Neural crest cell (in vitro differentiated cells): ENCODE results near the gene SNRNP40. TPM values are rescaled to one million over a fixed set of nuclear protein-coding genes. Genes with fewer than 3 reads are reported as not detected.

Experiments
- DNase-seq: peaks from one replicate; pipeline ENCODE4 v3.0.0; 2021; ENCODE audit warnings: low read depth, mixed read lengths, low spot score
- H3K27ac Mint-ChIP-seq: one replicate; pipeline ENCODE4 v1.8.0; 2021; ENCODE audit warnings: mild to moderate bottlenecking, mixed read lengths; ENCODE audit not compliant: unreplicated experiment
- H3K27me3 Mint-ChIP-seq: 2 replicates; pipeline ENCODE4 v1.8.0; 2021; ENCODE audit warnings: low read depth, mild to moderate bottlenecking, mixed read lengths
- H3K36me3 Mint-ChIP-seq: 2 replicates; pipeline ENCODE4 v1.8.0; 2021; ENCODE audit warnings: low read depth, mild to moderate bottlenecking, mixed read lengths
- H3K4me1 Mint-ChIP-seq: 2 replicates; pipeline ENCODE4 v1.8.0; 2021; ENCODE audit warnings: mixed read lengths
- H3K4me3 Mint-ChIP-seq: one replicate; pipeline ENCODE4 v1.8.0; 2021; ENCODE audit warnings: mild to moderate bottlenecking, mixed read lengths
- H3K9me3 Mint-ChIP-seq: 2 replicates; pipeline ENCODE4 v1.8.0; 2021; ENCODE audit warnings: mixed read lengths
- total RNA-seq: library from RNA; stranded (reverse); gene quantifications from 2 replicates; pipeline ENCODE4 v1.2.1, GENCODE V29; 2021
- TF ChIP-seq, protein P1 (sequence below): fragments of 200-600 bp; sonication (generic); conservative IDR thresholded peaks from 2 replicates; pipeline ENCODE4 v1.5.0; 2021; ENCODE audit warnings: antibody characterized with exemption, mild to moderate bottlenecking

The SNRNP40 gene
- total RNA-seq, 1 donor from 2014 or later = 130 TPM

DNA sequence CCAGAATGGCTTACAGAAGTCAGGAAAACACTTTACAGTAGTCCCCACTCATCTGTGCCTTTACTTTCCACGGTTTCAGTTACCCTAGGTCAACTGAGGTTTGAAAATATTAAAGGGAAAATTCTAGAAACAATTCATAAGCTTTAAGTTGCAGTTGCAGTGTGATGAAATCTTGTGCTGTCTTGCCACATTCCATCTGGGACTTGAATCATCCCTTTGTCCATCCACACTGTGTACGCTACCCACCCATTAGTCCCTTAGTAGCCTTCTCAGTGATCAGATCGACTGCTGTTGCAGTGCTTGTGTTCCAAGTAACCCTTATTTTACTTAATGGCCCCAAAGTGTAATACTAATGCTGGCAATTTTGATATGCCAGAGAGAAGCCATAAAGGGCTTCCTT lies 30.8 kb upstream of the SNRNP40 start:
- DNase-seq = no peak
- Mint-ChIP-seq H3K27ac (peak overlapping the region; percentile 48), H3K4me3 (no peak overlapping the region), H3K9me3 (no peaks in the 10 kb centered on the region), H3K4me1 (peaks cover 9% of the 10 kb centered on the region), H3K36me3 (peaks cover 4% of the 10 kb centered on the region), H3K27me3 (no peaks in the 10 kb centered on the region)
- TF ChIP-seq, protein P1, sequence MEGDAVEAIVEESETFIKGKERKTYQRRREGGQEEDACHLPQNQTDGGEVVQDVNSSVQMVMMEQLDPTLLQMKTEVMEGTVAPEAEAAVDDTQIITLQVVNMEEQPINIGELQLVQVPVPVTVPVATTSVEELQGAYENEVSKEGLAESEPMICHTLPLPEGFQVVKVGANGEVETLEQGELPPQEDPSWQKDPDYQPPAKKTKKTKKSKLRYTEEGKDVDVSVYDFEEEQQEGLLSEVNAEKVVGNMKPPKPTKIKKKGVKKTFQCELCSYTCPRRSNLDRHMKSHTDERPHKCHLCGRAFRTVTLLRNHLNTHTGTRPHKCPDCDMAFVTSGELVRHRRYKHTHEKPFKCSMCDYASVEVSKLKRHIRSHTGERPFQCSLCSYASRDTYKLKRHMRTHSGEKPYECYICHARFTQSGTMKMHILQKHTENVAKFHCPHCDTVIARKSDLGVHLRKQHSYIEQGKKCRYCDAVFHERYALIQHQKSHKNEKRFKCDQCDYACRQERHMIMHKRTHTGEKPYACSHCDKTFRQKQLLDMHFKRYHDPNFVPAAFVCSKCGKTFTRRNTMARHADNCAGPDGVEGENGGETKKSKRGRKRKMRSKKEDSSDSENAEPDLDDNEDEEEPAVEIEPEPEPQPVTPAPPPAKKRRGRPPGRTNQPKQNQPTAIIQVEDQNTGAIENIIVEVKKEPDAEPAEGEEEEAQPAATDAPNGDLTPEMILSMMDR = no peak

DNA sequence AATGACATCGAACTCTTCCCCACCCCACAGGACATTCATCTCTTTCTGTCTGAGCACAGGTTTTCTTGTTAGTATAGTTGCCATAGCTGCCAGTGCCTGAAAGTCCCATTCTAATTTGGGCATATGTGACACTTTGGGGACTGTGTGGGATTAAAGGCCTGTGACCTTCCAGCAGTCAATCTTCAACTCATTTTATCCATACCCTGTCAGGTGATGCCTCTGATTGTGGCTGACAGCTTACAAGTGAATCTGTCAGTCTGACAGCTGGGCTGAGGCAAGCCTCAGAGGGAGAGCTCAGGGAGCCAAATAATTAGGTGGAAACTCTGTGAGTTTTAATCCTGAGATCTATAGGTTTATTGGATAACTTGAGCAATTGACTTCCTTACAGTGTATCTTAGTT lies 29.9 kb upstream of the SNRNP40 start:
- no peaks in the 10 kb centered on the region for H3K36me3 Mint-ChIP-seq
- H3K9me3 Mint-ChIP-seq = no peaks in the 10 kb centered on the region

DNA sequence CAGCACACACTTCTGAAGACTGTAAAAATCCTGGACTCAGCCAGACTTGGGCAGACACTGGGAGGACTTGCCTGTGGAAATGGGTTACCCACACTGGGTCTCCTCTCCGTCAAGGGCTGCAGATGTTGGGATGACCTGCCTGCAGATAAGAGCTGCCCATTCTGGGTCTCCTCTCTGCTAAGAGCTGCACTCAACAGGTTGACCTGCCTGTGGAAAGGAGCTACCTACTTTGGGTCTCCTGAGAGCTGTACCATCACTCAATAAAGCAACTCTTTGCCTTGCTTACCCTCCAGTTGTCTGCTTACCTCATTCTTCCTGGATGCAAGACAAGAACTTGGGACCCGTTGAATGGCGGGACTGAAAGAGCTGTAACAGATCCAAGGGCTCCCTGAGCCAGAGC lies 28.4 kb upstream of the SNRNP40 start:
- Mint-ChIP-seq H3K36me3 (peaks cover 3% of the 10 kb centered on the region), H3K4me3 (no peak overlapping the region), H3K27ac (no peak overlapping the region), H3K27me3 (no peaks in the 10 kb centered on the region), H3K9me3 (no peaks in the 10 kb centered on the region), H3K4me1 (peaks cover 9% of the 10 kb centered on the region)
- no peak for DNase-seq
- TF ChIP-seq, protein P1 = no peak

More for the DNA sequence above, 29.9 kb upstream of the SNRNP40 start:
- Mint-ChIP-seq H3K4me1 (peaks cover 9% of the 10 kb centered on the region), H3K27me3 (no peaks in the 10 kb centered on the region), H3K27ac (no peak overlapping the region), H3K4me3 (no peak overlapping the region)
- DNase-seq = no peak
- TF ChIP-seq, protein P1 = no peak

DNA sequence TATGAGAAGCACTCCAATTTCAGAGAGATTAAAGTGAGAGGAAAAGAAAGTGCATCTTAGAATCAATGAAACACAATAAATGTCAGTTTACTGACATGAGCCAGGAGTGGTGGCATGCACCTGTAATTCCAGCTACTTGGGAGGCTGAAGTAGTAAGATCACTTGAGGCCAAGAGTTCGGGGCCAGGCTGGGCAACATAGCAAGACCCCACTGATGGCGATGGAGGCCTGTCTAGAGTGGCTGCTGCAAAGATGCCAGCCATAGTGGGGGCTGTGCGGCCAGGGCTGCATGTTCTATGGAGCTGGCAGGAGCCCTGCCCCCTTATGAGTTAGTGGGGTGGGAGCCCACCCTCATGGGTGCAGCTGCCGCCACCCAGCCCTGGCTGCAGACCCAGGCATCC lies 27.5 kb upstream of the SNRNP40 start:
- no peak overlapping the region for H3K27ac Mint-ChIP-seq
- H3K9me3 Mint-ChIP-seq = no peaks in the 10 kb centered on the region
- TF ChIP-seq, protein P1 = no peak
- no peak overlapping the region for H3K4me3 Mint-ChIP-seq
- DNase-seq = no peak
- peaks cover 3% of the 10 kb centered on the region for H3K36me3 Mint-ChIP-seq
- H3K4me1 Mint-ChIP-seq = peaks cover 9% of the 10 kb centered on the region
- no peaks in the 10 kb centered on the region for H3K27me3 Mint-ChIP-seq

DNA sequence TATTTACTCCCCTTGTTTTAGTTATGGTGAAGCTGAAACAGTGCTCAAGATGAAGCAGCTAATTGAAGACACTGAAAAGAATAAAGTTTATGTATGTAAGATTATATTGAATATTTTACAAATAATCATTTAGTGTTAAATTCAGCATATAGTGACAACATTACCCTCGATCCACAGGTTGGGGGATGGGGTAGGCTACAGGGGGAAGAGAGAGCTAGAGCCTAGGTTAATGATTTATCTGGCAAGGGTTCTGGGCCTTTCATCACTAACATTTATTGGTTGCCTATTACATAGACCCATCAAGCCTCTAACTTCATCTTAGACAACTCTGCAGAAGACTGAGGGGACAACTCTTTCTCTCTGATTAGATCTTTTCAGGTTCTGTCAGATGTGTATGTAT lies 21.6 kb upstream of the SNRNP40 start:
- H3K27ac Mint-ChIP-seq = no peak overlapping the region
- no peak overlapping the region for H3K4me3 Mint-ChIP-seq
- TF ChIP-seq, protein P1 = no peak
- H3K4me1 Mint-ChIP-seq = no peaks in the 10 kb centered on the region
- H3K27me3 Mint-ChIP-seq = no peaks in the 10 kb centered on the region
- DNase-seq = no peak
- no peaks in the 10 kb centered on the region for H3K9me3 Mint-ChIP-seq
- H3K36me3 Mint-ChIP-seq = peaks cover 8% of the 10 kb centered on the region

DNA sequence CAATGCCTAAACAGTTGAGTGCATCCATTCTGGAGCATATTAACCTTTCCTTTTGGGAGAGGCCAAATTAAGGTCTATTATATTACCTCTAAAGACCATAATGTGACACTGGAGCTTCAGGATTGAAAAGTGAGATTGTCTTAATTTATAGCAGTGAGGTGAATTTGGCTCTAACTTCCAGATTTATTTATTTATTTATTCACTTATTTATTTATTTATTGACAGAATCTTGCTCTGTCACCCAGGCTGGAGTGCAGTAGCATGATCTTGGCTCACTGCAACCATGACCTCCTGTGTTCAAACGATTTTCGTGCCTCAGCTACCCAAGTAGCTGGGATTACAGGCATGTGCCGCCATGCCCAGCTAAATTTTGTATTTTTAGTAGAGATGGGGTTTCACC lies 19.3 kb upstream of the SNRNP40 start:
- H3K4me1 Mint-ChIP-seq = no peaks in the 10 kb centered on the region
- no peak overlapping the region for H3K4me3 Mint-ChIP-seq
- peaks cover 9% of the 10 kb centered on the region for H3K36me3 Mint-ChIP-seq
- TF ChIP-seq, protein P1 = no peak
- DNase-seq = no peak
- H3K27me3 Mint-ChIP-seq = no peaks in the 10 kb centered on the region
- H3K27ac Mint-ChIP-seq = no peak overlapping the region
- no peaks in the 10 kb centered on the region for H3K9me3 Mint-ChIP-seq
